CD4-positive, alpha-beta T cell (primary cell): ENCODE data around the gene CDH5. TPM values are rescaled to one million over a fixed set of nuclear protein-coding genes. Genes with fewer than 3 reads are reported as not detected.

Experiments
- ATAC-seq: fragments of 200-7000 bp; cut with Tn5 transposase; one replicate; pipeline ENCODE4 v1.10.0; 2022; ENCODE audit warnings: mild to moderate bottlenecking; ENCODE audit not compliant: poor library complexity
- CTCF ChIA-PET: fragments of 350-600 bp; sonication (Branson Sonifier 250); formaldehyde crosslinking; loops from one replicate; lab custom pipeline; 2021; ENCODE audit warnings: antibody characterized with exemption, inconsistent platforms; lab: Charles Lee
- POLR2A ChIA-PET: fragments of 350-600 bp; sonication (Branson Sonifier 250); formaldehyde crosslinking; loops from one replicate; lab custom pipeline; 2021; ENCODE audit warnings: antibody characterized with exemption, inconsistent platforms; lab: Charles Lee
- DNase-seq, 14 experiments: peaks; one replicate each; pipeline ENCODE4 v3.0.0-alpha.2; 2013 to 2020; ENCODE audit warnings: mixed read lengths in 2 of 14
- H3K27ac ChIP-seq, 2 donors: one replicate each; pipeline versions ENCODE4 v1.5.1 to v1.7.0; 2013; ENCODE audit warnings: low read length in 2 of 2, low read depth in 1 of 2, mild to moderate bottlenecking in 1 of 2
- H3K27me3 ChIP-seq, 2 experiments: 1 replicate in 1 of 2; 2 replicates in 1 of 2; pipeline versions ENCODE4 v1.6.1 to v1.7.0; 2013; ENCODE audit warnings: low read length in 2 of 2, control low read depth in 1 of 2, mild to moderate bottlenecking in 1 of 2, moderate library complexity in 1 of 2; ENCODE audit not compliant: insufficient read depth in 2 of 2, control insufficient read depth in 1 of 2
- H3K36me3 ChIP-seq: one replicate; pipeline ENCODE4 v1.6.1; 2013; ENCODE audit warnings: low read length, control low read depth; ENCODE audit not compliant: insufficient read depth
- H3K4me1 ChIP-seq: one replicate; pipeline ENCODE4 v1.6.1; 2013; ENCODE audit warnings: low read length, control low read depth; ENCODE audit not compliant: insufficient read depth
- H3K4me3 ChIP-seq: one replicate; pipeline ENCODE4 v1.5.1; 2013; ENCODE audit warnings: mild to moderate bottlenecking, low read length, moderate library complexity
- H3K9me3 ChIP-seq, 2 experiments: 1 replicate in 1 of 2; 2 replicates in 1 of 2; pipeline versions ENCODE4 v1.6.1 to v1.7.0; 2013; ENCODE audit warnings: low read length in 2 of 2, mild to moderate bottlenecking in 2 of 2, control low read depth in 1 of 2, moderate library complexity in 1 of 2; ENCODE audit not compliant: control insufficient read depth in 1 of 2, insufficient read depth in 1 of 2
- H3K27ac Mint-ChIP-seq: one replicate; pipeline ENCODE4 v1.8.0; 2020; ENCODE audit warnings: mixed read lengths
- H3K27me3 Mint-ChIP-seq: one replicate; pipeline ENCODE4 v1.8.0; 2021; ENCODE audit warnings: mixed read lengths
- H3K36me3 Mint-ChIP-seq: one replicate; pipeline ENCODE4 v1.8.0; 2021; ENCODE audit warnings: low read depth, mixed read lengths
- H3K4me1 Mint-ChIP-seq: one replicate; pipeline ENCODE4 v1.8.0; 2021; ENCODE audit warnings: low read depth, mixed read lengths
- H3K4me3 Mint-ChIP-seq: one replicate; pipeline ENCODE4 v1.8.0; 2020; ENCODE audit warnings: mild to moderate bottlenecking, mixed read lengths
- H3K9me3 Mint-ChIP-seq: one replicate; pipeline ENCODE4 v1.8.0; 2020; ENCODE audit warnings: mixed read lengths
- intact Hi-C, 2 experiments: fragments of 100-400 bp; cut with DNase I in 1 of 2; cut with micrococcal nuclease in 1 of 2; formaldehyde crosslinking; loops; one replicate each; pipeline versions ENCODE4 v1.15.1 to v1.9.0; 2023 to 2025; cut with DNase I, micrococcal nuclease
- total RNA-seq, 174 experiments: library from RNA in 2 of 174; stranded (reverse) in 2 of 174; gene quantifications; one replicate each; pipeline ENCODE4 v1.2.3 and lab custom pipeline; 2021 to 2026
- TF ChIP-seq, protein P1 (sequence below): fragments of 200-600 bp; IDR thresholded peaks from one replicate; pipeline ENCODE4 v1.8.0; 2022; ENCODE audit warnings: antibody characterized with exemption, mild to moderate bottlenecking

CDH5 gene
- total RNA-seq, 2 experiments from 2014 or later, result not detected

DNA sequence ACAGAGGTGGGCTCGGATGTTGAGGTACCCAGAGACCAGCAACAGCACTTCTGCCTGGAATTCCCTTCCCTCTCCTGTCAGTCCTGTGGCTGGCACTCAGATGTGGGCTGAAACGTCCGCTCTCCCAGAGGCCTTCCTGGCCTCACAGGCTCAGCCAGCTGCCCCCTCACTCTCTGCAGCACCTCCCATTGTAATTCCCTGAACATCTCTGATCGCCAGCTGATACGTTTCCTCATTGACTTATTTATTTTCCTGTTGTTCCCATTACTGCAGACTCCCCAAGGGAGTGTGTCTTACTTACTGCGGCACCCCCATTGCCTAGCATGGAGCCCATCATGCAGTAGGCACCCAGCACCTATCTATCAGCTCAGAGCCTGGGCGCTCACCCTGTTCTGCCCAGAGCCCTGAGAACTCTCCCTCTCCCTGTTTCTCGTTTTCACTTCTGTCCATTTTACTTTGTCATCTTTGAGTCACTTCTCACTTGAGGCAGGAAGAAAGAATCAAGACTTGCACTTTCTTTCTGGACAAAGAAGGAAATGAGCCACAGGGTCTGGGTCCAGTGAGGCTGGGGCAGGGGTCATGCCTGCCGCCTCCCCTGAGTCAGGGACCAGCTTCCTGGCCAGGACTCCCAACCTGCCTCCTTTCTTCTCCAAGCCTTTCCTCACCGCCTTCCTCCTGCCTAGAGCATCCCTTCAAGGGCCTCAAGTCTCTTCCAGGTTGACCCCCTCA, 10.2 kb downstream of the CDH5 start:
- H3K36me3 Mint-ChIP-seq, result no peaks in the 10 kb centered on the region
- H3K4me1 ChIP-seq, result no peaks in the 10 kb centered on the region
- no peaks in the 10 kb centered on the region for H3K36me3 ChIP-seq
- ChIA-PET CTCF (no interaction called here), POLR2A (no interaction called here)
- intact Hi-C loops, result no loop called here
- peaks cover 0 to 3% of the 10 kb centered on the region in 2 experiments for H3K27me3 ChIP-seq
- no peak overlapping the region for H3K27ac ChIP-seq
- no peak overlapping the region for H3K4me3 ChIP-seq
- H3K4me1 Mint-ChIP-seq, result no peaks in the 10 kb centered on the region
- H3K9me3 Mint-ChIP-seq, result no peaks in the 10 kb centered on the region
- DNase-seq (no peak), ATAC-seq (no peak)
- H3K9me3 ChIP-seq, result peaks cover 0 to 7% of the 10 kb centered on the region in 2 experiments
- H3K27ac Mint-ChIP-seq, result no peak overlapping the region
- TF ChIP-seq, protein P1, sequence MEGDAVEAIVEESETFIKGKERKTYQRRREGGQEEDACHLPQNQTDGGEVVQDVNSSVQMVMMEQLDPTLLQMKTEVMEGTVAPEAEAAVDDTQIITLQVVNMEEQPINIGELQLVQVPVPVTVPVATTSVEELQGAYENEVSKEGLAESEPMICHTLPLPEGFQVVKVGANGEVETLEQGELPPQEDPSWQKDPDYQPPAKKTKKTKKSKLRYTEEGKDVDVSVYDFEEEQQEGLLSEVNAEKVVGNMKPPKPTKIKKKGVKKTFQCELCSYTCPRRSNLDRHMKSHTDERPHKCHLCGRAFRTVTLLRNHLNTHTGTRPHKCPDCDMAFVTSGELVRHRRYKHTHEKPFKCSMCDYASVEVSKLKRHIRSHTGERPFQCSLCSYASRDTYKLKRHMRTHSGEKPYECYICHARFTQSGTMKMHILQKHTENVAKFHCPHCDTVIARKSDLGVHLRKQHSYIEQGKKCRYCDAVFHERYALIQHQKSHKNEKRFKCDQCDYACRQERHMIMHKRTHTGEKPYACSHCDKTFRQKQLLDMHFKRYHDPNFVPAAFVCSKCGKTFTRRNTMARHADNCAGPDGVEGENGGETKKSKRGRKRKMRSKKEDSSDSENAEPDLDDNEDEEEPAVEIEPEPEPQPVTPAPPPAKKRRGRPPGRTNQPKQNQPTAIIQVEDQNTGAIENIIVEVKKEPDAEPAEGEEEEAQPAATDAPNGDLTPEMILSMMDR, result no peak
- no peaks in the 10 kb centered on the region for H3K27me3 Mint-ChIP-seq
- H3K4me3 Mint-ChIP-seq, result no peak overlapping the region

DNA sequence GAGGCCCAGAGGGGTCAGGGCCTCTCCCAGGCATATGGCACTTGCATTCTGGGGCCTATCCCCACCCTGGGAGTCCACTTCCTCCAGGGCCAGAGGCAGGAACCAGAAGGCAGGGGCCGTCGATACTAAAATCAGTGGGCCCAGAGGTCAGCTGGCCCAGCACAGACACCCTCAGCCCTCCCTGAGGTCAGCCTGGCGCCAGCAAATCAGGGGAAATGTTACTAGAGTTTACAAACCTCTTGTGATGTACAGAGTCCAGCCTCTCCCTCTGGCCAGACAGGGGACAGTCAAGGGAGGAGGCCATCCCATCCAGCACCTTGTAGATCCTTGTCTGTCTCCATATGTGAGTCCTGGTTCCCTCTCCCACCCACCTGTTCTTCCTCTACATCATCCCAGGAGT, 10.8 kb downstream of the CDH5 start:
- Mint-ChIP-seq H3K4me3 (no peak overlapping the region), H3K36me3 (no peaks in the 10 kb centered on the region), H3K27me3 (no peaks in the 10 kb centered on the region), H3K4me1 (no peaks in the 10 kb centered on the region), H3K9me3 (no peaks in the 10 kb centered on the region), H3K27ac (no peak overlapping the region)
- H3K27ac ChIP-seq, result no peak overlapping the region
- no peak for DNase-seq
- no peaks in the 10 kb centered on the region for H3K36me3 ChIP-seq
- peaks cover 0 to 1% of the 10 kb centered on the region in 2 experiments for H3K27me3 ChIP-seq
- no peaks in the 10 kb centered on the region for H3K4me1 ChIP-seq
- peaks cover 0 to 7% of the 10 kb centered on the region in 2 experiments for H3K9me3 ChIP-seq
- TF ChIP-seq, protein P1, result no peak
- POLR2A ChIA-PET, result no interaction called here
- intact Hi-C loops, result no loop called here
- CTCF ChIA-PET, result no interaction called here
- no peak for ATAC-seq
- no peak overlapping the region for H3K4me3 ChIP-seq

DNA sequence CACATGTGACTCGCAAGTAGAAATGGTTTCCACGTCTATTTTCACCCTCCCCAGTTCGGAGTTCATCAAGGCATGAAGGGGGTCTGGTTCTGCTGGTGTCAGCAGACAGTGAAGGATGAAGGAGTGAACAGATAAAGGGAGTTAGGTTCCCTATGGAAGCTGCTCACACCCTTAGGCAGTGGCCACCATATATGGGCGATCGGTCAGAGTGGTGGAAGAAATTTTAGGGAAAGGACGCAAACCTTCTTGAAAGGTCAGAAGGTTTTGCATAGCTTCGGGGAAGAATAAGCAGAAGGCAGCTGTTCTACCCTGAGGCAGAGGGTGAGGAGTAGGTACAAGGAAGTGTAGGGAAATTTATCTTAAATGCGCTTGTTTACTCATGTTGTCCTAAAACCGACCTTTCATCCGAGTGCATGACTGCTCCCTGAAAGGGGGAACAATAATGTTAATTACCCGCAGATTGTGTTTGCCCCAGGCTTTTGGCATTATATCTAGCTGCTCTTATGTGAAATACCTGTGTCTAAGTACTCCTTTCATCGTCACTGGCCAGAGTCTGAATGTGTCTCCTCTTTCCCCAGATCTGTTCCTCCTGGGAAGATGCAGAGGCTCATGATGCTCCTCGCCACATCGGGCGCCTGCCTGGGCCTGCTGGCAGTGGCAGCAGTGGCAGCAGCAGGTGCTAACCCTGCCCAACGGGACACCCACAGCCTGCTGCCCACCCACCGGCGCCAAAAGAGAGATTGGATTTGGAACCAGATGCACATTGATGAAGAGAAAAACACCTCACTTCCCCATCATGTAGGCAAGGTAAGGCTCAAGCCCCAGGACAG, 12.5 kb downstream of the CDH5 start:
- Mint-ChIP-seq H3K36me3 (no peaks in the 10 kb centered on the region), H3K9me3 (no peaks in the 10 kb centered on the region), H3K27ac (no peak overlapping the region), H3K27me3 (no peaks in the 10 kb centered on the region), H3K4me1 (no peaks in the 10 kb centered on the region), H3K4me3 (no peak overlapping the region)
- Histone ChIP-seq H3K4me1 (no peaks in the 10 kb centered on the region), H3K9me3 (peaks cover 0 to 7% of the 10 kb centered on the region in 2 experiments), H3K27ac (no peak overlapping the region), H3K4me3 (no peak overlapping the region), H3K36me3 (no peaks in the 10 kb centered on the region), H3K27me3 (no peaks in the 10 kb centered on the region)
- TF ChIP-seq, protein P1, result no peak
- ATAC-seq (no peak), DNase-seq (no peak)
- intact Hi-C loops, result no loop called here
- ChIA-PET POLR2A (no interaction called here), CTCF (no interaction called here)
